DOHH2 (cell line): ENCODE results near the gene GOLT1B.

Experiments
- H3F3A ChIP-seq: fragments of 200-600 bp; sonication (generic), shearing (Covaris generic); 2 replicates; pipeline ENCODE4 v1.6.0; 2016; ENCODE audit warnings: antibody characterized with exemption, mild to moderate bottlenecking; ENCODE audit not compliant: control insufficient read depth, insufficient read depth
- H3K27ac ChIP-seq: fragments of 200-600 bp; sonication (generic); 2 replicates; pipeline ENCODE4 v1.5.1; 2014; ENCODE audit warnings: low read depth, mild to moderate bottlenecking, low read length, moderate library complexity
- H3K27me3 ChIP-seq: fragments of 200-600 bp; sonication (generic); 2 replicates; pipeline ENCODE4 v1.6.1; 2014; ENCODE audit warnings: mild to moderate bottlenecking, low read length, mixed read lengths; ENCODE audit not compliant: control insufficient read depth
- H3K36me3 ChIP-seq: fragments of 200-600 bp; sonication (generic); 2 replicates; pipeline ENCODE4 v1.6.1; 2014; ENCODE audit warnings: mild to moderate bottlenecking, low read length, moderate library complexity, mixed read lengths; ENCODE audit not compliant: control insufficient read depth
- H3K4me1 ChIP-seq: fragments of 200-600 bp; sonication (generic); 2 replicates; pipeline ENCODE4 v1.6.1; 2014; ENCODE audit warnings: mild to moderate bottlenecking, low read length, mixed read lengths; ENCODE audit not compliant: control insufficient read depth
- H3K4me2 ChIP-seq: fragments of 200-600 bp; sonication (generic); 2 replicates; pipeline ENCODE4 v1.6.0; 2014; ENCODE audit warnings: mild to moderate bottlenecking, low read length, moderate library complexity
- H3K4me3 ChIP-seq: fragments of 200-600 bp; sonication (generic); 2 replicates; pipeline ENCODE4 v1.5.1; 2014; ENCODE audit warnings: mild to moderate bottlenecking, low read length, mixed read lengths
- H3K79me2 ChIP-seq: fragments of 200-600 bp; sonication (generic); 2 replicates; pipeline ENCODE4 v1.6.1; 2014; ENCODE audit warnings: mild to moderate bottlenecking, low read length, mixed read lengths; ENCODE audit not compliant: control insufficient read depth
- H3K9me2 ChIP-seq: fragments of 200-600 bp; sonication (generic); replicated peaks from 2 replicates; pipeline ENCODE4 v1.6.1; 2014; ENCODE audit warnings: mild to moderate bottlenecking, low read length, mixed read lengths; ENCODE audit not compliant: control insufficient read depth
- H3K9me3 ChIP-seq: fragments of 200-600 bp; sonication (generic); 2 replicates; pipeline ENCODE4 v1.6.1; 2014; ENCODE audit warnings: antibody characterized with exemption, low read length, mixed read lengths; ENCODE audit not compliant: control insufficient read depth, insufficient read depth
- H4K20me1 ChIP-seq: fragments of 200-600 bp; sonication (generic); 2 replicates; pipeline ENCODE4 v1.6.0; 2014; ENCODE audit warnings: low read depth, mild to moderate bottlenecking, antibody characterized with exemption, low read length, moderate library complexity; ENCODE audit not compliant: control insufficient read depth, insufficient read depth
- CTCF ChIP-seq: fragments of 200-600 bp; sonication (generic); IDR thresholded peaks from one replicate; pipeline ENCODE4 v1.5.1; 2014; ENCODE audit warnings: antibody characterized with exemption, mild to moderate bottlenecking, low read depth, low read length; ENCODE audit not compliant: poor library complexity, severe bottlenecking
- EZH2phosphoT487 ChIP-seq: fragments of 200-600 bp; sonication (generic); IDR thresholded peaks from 2 replicates; pipeline ENCODE4 v1.6.1; 2017; ENCODE audit warnings: borderline replicate concordance, mild to moderate bottlenecking, antibody characterized with exemption, low read length, moderate library complexity, mixed read lengths

GOLT1B gene

GRCh38 chr12:21529456-21529855 is 27.9 kb downstream of the GOLT1B start:
- H3K9me3 ChIP-seq: no peaks in the 10 kb centered on the region
- H3K36me3 ChIP-seq: no peaks in the 10 kb centered on the region
- no peaks in the 10 kb centered on the region for H3K79me2 ChIP-seq
- TF ChIP-seq EZH2phosphoT487: no peak
- no peak for TF ChIP-seq CTCF
- H3K27ac ChIP-seq: no peak overlapping the region
- no peaks in the 10 kb centered on the region for H4K20me1 ChIP-seq
- peaks cover 18% of the 10 kb centered on the region for H3K27me3 ChIP-seq
- 0 out of 2 replicates have a peak overlapping the region, but pooled peaks have one; percentile 96 for H3K4me2 ChIP-seq
- no peak overlapping the region for H3K4me3 ChIP-seq
- no peaks in the 10 kb centered on the region for H3F3A ChIP-seq
- peaks cover 32% of the 10 kb centered on the region for H3K4me1 ChIP-seq
- H3K9me2 ChIP-seq: no peaks in the 10 kb centered on the region

DNA sequence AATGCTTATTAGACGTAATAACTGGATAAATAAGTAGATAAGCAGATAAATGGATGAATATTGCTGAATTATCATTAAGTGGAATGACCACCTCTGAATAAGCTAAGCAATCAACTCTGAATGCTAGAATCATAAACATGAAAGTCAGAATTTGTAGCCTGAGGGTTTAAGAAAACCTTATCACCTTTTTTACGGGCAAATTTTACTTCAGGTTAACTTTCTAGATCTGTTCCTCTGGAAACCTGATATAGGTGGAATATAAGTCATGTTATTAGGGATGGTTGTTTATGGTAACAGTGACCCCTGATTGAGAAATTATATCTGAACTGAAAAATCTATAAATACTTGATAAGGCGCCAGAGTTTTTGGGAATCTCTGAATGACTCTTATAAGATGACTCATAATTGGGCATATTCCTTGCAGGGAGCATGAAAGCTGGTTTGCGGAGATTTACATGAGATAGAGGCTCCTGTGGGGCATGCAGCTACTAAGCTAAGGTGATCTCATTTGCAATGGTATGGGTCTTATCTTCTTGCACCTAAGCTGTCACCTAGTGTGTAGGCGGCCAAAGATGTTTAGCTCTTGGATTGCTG is 36.6 kb downstream of the GOLT1B start:
- Histone ChIP-seq H3K27ac (no peak overlapping the region), H4K20me1 (no peaks in the 10 kb centered on the region), H3F3A (no peaks in the 10 kb centered on the region), H3K4me3 (no peak overlapping the region), H3K36me3 (no peaks in the 10 kb centered on the region), H3K9me2 (no peaks in the 10 kb centered on the region), H3K4me2 (no peak overlapping the region), H3K9me3 (no peaks in the 10 kb centered on the region), H3K27me3 (peaks cover 10% of the 10 kb centered on the region; the same call in 1 of the 2 replicates), H3K79me2 (no peaks in the 10 kb centered on the region), H3K4me1 (no peaks in the 10 kb centered on the region)
- TF ChIP-seq EZH2phosphoT487: no peak
- no peak for TF ChIP-seq CTCF

DNA sequence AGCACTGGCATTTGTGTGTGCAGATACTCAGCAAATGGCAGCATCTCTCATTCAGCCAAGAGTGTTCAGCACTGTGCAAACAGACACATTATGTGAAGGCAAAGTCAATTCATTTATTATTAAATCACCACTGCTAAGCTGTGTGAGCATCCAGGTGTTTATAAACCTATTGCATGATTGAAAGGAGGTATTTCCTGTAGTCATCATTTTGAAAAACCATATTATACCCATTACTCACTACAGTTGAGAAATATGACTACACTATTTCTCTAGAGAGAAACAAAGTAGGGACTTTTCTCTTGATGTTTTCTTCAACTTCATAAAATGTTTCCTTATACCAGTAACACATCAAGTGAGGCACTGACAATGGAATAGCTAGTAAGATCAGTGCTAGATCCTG is 38.2 kb downstream of the GOLT1B start:
- Histone ChIP-seq H3K36me3 (no peaks in the 10 kb centered on the region), H3K79me2 (no peaks in the 10 kb centered on the region), H3K27ac (no peak overlapping the region), H3K27me3 (peaks cover 12% of the 10 kb centered on the region; the same call in 1 of the 2 replicates), H3K4me2 (no peak overlapping the region), H3K4me1 (no peaks in the 10 kb centered on the region), H3K9me3 (no peaks in the 10 kb centered on the region), H3K4me3 (no peak overlapping the region), H3F3A (no peaks in the 10 kb centered on the region), H4K20me1 (no peaks in the 10 kb centered on the region), H3K9me2 (no peaks in the 10 kb centered on the region)
- TF ChIP-seq EZH2phosphoT487 (no peak), CTCF (no peak)
